Epithelial cell of esophagus (primary cell): ENCODE data around the gene RAI1.

Experiments used
- DNase-seq: peaks from one replicate; pipeline ENCODE4 v3.0.0; 2010; ENCODE audit warnings: low read depth
- H3K4me3 ChIP-seq: 2 replicates; pipeline ENCODE4 v1.5.1; 2011; ENCODE audit warnings: mild to moderate bottlenecking, low read length, control low read depth
- TF ChIP-seq, protein P1 (sequence below): IDR thresholded peaks from 2 replicates; pipeline ENCODE4 v1.5.1; 2011; ENCODE audit warnings: low read depth, mild to moderate bottlenecking, low read length, control low read depth, inconsistent platforms; ENCODE audit not compliant: insufficient read depth; ENCODE audit errors: missing control alignments

RAI1 gene

DNA sequence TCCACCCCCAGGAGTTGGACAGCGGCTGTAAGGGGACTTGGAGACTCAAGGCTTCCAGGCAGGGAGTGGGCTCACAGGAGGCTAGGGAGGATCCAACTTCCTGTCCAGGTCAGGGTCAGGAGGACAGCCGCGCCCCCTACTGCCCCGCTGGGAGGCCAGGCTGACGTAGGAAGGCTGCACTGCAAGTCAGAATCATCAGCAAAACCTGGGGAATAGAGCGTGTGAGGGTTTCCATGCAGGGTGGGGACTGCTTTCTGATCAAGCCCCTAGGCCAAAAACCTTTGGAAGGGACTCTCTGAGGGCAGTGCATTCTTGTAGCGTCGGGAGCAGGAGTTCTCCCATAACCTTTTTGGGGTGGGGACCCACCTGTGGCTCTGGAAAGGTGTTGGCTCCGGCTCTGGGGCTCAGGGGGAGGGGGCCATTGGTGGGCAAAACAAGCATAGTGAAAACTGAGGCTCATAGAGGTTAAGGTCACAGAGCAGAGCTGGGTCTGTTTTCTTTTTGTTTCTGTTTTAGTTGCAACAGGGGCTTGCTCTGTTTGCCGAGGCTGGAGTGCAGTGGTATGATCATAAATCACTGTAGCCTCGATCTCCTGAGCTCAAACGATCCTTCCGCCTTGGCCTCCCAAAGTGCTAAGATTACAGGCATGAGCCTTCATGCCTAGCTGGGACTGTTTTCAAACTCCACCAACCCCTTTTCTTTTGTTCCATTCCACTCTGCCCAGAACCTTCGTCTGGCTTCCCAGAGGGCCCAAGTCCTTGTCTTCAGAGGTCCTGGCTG lies 22.1 kb downstream of the RAI1 start:
- no peak overlapping the region for H3K4me3 ChIP-seq
- TF ChIP-seq, protein P1, sequence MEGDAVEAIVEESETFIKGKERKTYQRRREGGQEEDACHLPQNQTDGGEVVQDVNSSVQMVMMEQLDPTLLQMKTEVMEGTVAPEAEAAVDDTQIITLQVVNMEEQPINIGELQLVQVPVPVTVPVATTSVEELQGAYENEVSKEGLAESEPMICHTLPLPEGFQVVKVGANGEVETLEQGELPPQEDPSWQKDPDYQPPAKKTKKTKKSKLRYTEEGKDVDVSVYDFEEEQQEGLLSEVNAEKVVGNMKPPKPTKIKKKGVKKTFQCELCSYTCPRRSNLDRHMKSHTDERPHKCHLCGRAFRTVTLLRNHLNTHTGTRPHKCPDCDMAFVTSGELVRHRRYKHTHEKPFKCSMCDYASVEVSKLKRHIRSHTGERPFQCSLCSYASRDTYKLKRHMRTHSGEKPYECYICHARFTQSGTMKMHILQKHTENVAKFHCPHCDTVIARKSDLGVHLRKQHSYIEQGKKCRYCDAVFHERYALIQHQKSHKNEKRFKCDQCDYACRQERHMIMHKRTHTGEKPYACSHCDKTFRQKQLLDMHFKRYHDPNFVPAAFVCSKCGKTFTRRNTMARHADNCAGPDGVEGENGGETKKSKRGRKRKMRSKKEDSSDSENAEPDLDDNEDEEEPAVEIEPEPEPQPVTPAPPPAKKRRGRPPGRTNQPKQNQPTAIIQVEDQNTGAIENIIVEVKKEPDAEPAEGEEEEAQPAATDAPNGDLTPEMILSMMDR = no peak
- DNase-seq = no peak

DNA sequence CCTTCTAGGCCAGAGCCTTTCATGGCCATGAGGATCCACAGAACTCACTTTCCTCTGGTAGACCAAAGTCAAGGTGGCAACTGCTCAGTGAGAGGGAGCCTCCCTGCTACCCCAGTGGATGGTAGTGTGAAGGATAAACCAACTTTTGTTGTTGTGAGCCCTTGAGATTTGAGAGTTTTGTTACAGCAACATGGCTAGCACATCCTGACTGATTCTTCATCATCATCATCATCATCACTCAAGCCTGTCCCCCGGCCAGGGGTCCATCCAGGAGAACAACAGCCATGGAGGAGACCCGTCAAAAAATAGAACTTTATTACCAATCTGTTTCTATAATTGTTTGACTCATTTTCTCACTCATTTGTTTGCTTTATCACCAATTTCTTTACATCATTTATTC lies 23.7 kb downstream of the RAI1 start:
- no peak overlapping the region for H3K4me3 ChIP-seq
- TF ChIP-seq, protein P1 = no peak

DNA sequence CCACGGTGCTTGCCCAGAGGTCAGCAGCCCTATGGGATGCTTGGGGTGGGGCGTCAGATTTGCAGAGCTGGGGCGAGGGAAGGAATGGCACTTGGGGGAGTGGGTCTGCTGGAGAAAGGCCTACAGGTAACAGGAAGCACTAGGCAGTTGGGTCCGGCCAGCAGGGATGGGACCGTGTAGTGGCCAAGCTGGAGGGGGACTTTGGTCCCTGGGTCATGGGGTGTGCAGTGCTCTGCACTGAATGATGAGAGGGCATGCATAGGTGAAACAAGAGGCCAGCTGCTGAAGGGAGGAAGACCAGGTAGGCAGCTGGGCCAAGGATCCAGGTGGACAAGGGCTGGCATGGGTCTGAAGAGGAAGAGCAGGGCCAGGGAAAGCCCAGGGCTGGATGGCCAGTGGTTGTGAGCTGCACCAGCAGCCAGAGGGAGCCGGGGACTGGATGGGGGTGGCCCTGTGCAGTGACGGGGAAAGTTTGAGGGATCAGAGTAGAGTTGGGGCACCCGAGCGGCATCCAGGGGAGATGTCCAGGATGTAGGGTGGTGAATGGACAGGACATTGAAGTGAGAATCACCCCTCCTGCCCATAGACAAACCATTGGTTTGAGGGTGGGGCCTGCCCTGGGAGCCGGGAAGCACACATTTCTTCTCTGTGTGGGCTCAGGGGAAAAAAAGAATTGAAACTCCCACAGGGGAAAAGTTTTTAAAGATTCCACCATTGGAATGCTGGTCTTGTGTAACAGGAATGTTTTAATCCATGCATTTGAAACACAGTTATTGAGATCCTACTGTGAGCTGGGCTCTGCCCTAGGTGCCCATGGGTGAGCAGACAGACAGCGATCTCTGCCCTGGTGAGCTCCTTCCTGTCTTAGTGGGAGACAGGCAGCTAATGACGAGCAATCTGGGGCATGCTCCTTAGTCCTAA lies 25.1 kb downstream of the RAI1 start:
- TF ChIP-seq, protein P1 = no peak
- H3K4me3 ChIP-seq = no peak overlapping the region
- no peak for DNase-seq

More for the DNA sequence above, 23.7 kb downstream of the RAI1 start:
- no peak for DNase-seq

DNA sequence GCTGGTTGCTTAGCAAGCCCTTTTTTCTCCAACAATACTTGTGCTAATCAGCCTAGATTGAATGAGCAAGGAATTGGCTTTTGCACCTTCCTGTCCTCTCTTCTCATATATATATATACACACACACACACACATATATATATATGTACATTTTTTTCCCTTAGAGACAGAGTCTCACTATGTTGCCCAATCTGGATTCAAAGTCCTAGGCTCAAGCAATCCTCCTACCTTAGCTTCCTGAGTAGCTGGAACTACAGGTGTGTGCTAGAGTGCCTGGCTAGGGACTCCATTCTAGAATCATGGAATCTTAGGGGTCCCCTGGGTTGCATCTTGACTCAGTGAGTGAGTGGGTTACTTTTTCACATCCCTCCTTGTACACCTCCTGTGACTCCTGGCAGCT lies 27.0 kb downstream of the RAI1 start:
- no peak overlapping the region for H3K4me3 ChIP-seq
- TF ChIP-seq, protein P1 = no peak

DNA sequence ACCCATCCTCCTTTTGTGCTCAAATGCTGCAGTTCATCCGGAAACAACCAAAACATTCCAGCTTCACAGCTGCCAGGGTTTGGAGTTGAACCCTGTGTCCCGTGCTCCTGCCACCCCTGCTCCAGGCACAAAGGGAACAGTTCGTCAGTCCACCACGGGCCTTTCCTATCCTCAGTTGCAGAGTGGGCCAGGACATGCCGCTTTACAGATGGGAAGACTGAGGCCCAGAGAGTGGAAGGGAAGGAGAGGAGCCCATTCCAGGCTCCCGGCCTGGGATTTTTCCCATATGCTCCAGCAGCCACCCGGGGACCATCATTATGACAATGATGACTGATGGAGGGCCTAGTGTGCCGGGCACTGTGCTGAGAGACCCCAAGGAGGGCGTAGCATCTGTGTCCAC lies 27.6 kb downstream of the RAI1 start:
- no peak for DNase-seq
- H3K4me3 ChIP-seq = no peak overlapping the region
- TF ChIP-seq, protein P1 = no peak

More for the DNA sequence above, 27.0 kb downstream of the RAI1 start:
- DNase-seq = no peak

DNA sequence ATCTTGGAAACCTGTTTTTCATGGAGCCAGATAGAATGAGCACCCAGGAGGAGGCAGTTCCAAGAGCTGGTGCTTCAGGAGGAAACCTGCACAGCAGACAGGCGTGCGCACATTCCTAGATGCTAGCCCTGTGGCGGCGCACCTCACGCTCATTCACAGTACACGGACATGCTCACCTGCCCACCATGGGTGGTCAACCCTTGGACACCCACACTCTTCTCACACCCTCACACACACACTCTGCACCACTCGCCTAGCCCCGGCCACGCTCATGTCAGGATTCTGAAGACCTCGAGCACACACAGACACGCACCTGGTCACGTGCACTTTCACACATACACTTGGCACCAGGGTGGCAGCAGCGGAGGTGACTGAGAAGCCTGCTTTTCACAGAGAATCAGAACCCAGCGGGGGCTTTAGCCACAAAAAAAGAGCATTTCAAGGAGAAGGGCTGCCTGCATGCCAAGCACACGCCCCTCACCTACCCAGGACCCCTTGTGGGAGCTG lies 28.6 kb downstream of the RAI1 start:
- TF ChIP-seq, protein P1 = no peak
- H3K4me3 ChIP-seq = no peak overlapping the region
- DNase-seq = no peak
